ENCODE data around the gene PSME1.

DNA sequence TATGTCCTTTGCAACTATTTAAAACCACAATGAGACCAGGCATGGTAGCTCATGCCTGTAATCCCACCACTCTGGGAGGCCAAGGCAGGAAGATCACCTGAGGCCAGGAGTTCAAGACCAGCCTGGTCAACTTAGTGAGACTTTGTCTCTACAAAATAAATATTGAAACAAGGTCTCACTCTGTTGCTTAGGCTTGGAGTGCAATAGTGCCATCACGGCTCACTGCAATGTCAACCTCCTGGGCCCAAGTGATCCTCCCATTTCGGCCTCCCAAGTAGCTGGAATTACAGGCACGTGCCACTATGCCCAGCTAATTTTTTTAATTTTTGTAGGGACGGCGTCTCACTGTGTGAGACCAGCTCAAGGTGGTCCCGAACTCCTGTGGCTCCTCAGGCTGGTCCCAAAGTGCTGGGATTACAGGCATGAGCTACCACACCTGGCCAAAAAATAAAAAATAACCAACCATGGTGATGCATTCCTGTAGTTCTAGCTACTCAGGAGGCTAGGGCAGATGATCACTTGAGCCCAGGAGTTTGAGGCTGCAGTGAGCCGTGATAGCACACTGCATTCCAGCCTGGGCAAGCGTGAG lies 6.5 kb upstream of the PSME1 start:
- TF ChIP-seq POLR2AphosphoS5 (IDR thresholded peaks at IDR 0.05; ENCODE audit: low read depth) (no peak), CTCF (IDR thresholded peaks at IDR 0.05; ENCODE audit: insufficient read depth, low read length) (no peak)
